ENCODE measurements around the gene OR2AP1. TPM values are rescaled to one million over a fixed set of nuclear protein-coding genes. Genes with fewer than 3 reads are reported as not detected.
"Not testable (repeated sequence)": the region's sequence is repeated elsewhere in the genome, so short reads cannot be mapped to it uniquely, and the experiment has no call there.

OR2AP1 gene
- total RNA-seq: not detected

DNA sequence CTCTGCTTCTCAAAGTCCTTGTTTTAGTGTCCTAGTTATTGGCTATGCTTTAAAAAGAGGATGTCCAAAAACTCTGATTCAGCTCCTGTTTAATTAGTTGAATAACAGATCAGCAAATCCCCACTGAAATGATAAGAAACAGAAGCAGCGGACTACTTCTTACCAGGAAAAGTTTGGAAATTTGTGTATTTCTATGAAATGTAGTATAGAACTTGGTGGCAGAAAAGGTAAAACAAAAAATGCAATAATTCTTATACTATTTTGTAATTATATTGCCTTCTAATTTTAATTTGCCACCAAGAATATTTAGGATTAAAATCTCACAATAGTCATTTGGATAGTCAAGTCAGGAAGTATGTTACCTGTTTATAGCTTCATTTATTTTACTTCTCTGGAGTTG is at the start of gene OR2AP1:
OR2AP1 (plus strand) TSS at position 301 of the 400 bp plus-strand sequence. CDS start 1,947 bp downstream, outside the sequence.
- intact Hi-C loops (cut with DNase I): no loop called here
- Histone ChIP-seq H3K4me1 (no peaks in the 10 kb centered on the region), H3K27ac (no peak within 1 kb of the TSS), H3K27me3 (no peaks in the 10 kb centered on the region), H3K4me3 (no peak within 1 kb of the TSS), H3K9me3 (no peaks in the 10 kb centered on the region), H3K9ac (ENCODE audit: low read depth in 2 of 2, low read length in 2 of 2) (no peak within 1 kb of the TSS), H3K36me3 (no peaks in the 10 kb centered on the region)
- TF ChIP-seq, protein P1, sequence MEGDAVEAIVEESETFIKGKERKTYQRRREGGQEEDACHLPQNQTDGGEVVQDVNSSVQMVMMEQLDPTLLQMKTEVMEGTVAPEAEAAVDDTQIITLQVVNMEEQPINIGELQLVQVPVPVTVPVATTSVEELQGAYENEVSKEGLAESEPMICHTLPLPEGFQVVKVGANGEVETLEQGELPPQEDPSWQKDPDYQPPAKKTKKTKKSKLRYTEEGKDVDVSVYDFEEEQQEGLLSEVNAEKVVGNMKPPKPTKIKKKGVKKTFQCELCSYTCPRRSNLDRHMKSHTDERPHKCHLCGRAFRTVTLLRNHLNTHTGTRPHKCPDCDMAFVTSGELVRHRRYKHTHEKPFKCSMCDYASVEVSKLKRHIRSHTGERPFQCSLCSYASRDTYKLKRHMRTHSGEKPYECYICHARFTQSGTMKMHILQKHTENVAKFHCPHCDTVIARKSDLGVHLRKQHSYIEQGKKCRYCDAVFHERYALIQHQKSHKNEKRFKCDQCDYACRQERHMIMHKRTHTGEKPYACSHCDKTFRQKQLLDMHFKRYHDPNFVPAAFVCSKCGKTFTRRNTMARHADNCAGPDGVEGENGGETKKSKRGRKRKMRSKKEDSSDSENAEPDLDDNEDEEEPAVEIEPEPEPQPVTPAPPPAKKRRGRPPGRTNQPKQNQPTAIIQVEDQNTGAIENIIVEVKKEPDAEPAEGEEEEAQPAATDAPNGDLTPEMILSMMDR (IDR thresholded peaks at IDR 0.05): no peak
- no peak for DNase-seq

DNA sequence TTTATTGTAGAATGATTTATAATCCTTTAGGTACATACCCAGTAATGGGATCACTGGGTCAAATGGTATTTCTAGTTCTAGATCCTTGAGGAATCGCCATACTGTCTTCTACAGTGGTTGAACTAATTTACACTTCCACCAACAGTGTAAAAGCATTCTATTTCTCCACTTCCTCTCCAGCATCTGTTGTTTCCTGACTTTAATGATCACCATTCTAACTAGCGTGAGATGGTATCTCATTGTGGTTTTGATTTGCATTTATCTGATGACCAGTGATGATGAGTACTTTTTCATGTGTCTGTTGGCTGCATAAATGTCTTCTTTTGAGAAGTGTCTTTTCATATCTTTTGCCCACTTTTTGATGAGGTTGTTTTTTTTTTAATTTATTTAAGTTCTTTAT is 24.0 kb upstream of the OR2AP1 start:
- intact Hi-C loops (cut with DNase I); DNase-seq; H3K4me3 ChIP-seq; H3K9me3 ChIP-seq; H3K27me3 ChIP-seq; H3K36me3 ChIP-seq; H3K4me1 ChIP-seq; H3K27ac ChIP-seq; H3K9ac ChIP-seq (ENCODE audit: low read depth in 2 of 2, low read length in 2 of 2): not testable (repeated sequence)

DNA sequence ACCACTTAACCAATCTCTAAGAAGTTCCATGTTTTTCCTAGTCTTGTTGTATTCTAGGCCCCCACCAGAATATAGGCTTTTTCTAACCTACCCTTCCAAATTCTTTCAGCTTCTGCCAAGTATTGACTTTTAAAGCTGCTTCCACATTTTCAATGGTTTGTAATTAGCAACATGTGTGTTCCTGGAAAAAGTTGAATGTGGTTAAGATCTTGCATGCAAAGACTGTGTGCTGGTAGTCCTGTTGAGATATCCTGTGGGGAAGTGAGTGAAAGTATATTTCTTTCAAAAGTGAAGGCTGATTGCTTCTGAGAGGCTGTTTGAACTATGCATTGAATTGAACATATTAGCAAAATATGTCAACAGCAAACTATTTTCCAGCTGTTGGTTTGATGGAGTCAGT is 23.5 kb upstream of the OR2AP1 start:
- intact Hi-C loops (cut with DNase I): no loop called here
- no peaks in the 10 kb centered on the region for H3K36me3 ChIP-seq
- H3K4me1 ChIP-seq: no peaks in the 10 kb centered on the region
- no peaks in the 10 kb centered on the region for H3K27me3 ChIP-seq
- TF ChIP-seq, protein P1 (IDR thresholded peaks at IDR 0.05): no peak
- no peak for DNase-seq
- no peak overlapping the region for H3K9ac ChIP-seq (ENCODE audit: low read depth in 2 of 2, low read length in 2 of 2)
- no peak overlapping the region for H3K27ac ChIP-seq
- H3K9me3 ChIP-seq: no peaks in the 10 kb centered on the region
- no peak overlapping the region for H3K4me3 ChIP-seq

DNA sequence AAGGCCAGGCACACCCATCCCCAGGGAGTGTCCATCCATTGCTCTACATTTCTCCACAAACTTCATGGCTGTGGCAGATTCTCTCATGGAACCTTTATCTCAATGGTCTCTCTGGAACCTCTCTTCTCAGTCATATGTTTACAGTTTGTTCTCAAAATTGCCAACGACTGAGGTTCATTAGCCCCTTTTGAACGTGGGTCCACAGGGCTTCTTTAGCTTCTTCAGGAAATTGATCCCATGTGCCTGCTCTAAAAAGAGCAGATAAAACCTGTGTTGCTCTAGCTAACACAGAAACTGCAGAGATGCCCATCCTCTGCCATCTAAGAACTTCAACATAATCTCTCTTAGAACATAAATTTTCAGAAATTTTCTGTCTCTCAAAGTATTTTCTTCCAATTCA is 23.0 kb upstream of the OR2AP1 start, which contains the start of gene OR6C4:
OR6C4 (plus strand) TSS at position 301 of the 400 bp plus-strand sequence. CDS start 1,625 bp downstream, outside the sequence.
- H3K4me1 ChIP-seq: no peaks in the 10 kb centered on the region
- H3K4me3 ChIP-seq: no peak within 1 kb of the TSS
- H3K9me3 ChIP-seq: no peaks in the 10 kb centered on the region
- no peaks in the 10 kb centered on the region for H3K27me3 ChIP-seq
- no peak within 1 kb of the TSS for H3K9ac ChIP-seq (ENCODE audit: low read depth in 2 of 2, low read length in 2 of 2)
- intact Hi-C loops (cut with DNase I): no loop called here
- H3K27ac ChIP-seq: no peak within 1 kb of the TSS
- TF ChIP-seq, protein P1 (IDR thresholded peaks at IDR 0.05): no peak
- H3K36me3 ChIP-seq: no peaks in the 10 kb centered on the region
- DNase-seq: no peak

GRCh38 chr12:55554296-55554695 is 18.0 kb upstream of the OR2AP1 start:
- H3K27ac ChIP-seq: no peak overlapping the region
- no peak overlapping the region for H3K4me3 ChIP-seq
- no peaks in the 10 kb centered on the region for H3K36me3 ChIP-seq
- no peaks in the 10 kb centered on the region for H3K4me1 ChIP-seq
- TF ChIP-seq, protein P1 (IDR thresholded peaks at IDR 0.05): no peak
- no peak for DNase-seq
- H3K27me3 ChIP-seq: no peaks in the 10 kb centered on the region
- H3K9me3 ChIP-seq: no peaks in the 10 kb centered on the region
- intact Hi-C loops (cut with DNase I): no loop called here
- H3K9ac ChIP-seq (ENCODE audit: low read depth in 2 of 2, low read length in 2 of 2): no peak overlapping the region

GRCh38 chr12:55570060-55570459 is 2.2 kb upstream of the OR2AP1 start:
- H3K9me3 ChIP-seq; H3K27ac ChIP-seq; H3K4me3 ChIP-seq; H3K4me1 ChIP-seq; H3K27me3 ChIP-seq; H3K9ac ChIP-seq (ENCODE audit: low read depth in 2 of 2, low read length in 2 of 2); intact Hi-C loops (cut with DNase I); H3K36me3 ChIP-seq; DNase-seq: not testable (repeated sequence)

DNA sequence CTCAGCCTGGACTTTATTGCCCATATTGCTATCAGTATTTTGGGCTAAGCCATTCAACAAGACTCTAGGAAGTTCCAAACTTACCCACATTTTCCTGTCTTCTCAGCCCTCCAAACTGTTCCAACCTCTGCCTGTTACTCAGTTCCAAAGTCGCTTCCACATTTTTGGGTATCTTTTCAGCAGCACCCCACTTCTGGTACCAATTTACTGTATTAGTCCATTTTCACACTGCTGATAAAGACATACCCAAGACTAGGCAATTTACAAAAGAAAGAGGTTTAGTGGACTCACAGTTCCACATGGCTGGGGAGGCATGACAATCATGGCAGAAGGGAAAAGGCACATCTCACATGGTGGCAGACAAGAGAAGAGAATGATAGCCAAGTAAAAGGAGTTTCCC is 1.6 kb upstream of the OR2AP1 start:
- H3K9ac ChIP-seq (ENCODE audit: low read depth in 2 of 2, low read length in 2 of 2); H3K27ac ChIP-seq; intact Hi-C loops (cut with DNase I); H3K4me3 ChIP-seq; H3K27me3 ChIP-seq; H3K36me3 ChIP-seq; DNase-seq; H3K9me3 ChIP-seq; H3K4me1 ChIP-seq: not testable (repeated sequence)
